A549 (cell line): ENCODE data around the gene MAFB. TPM values are rescaled to one million over a fixed set of nuclear protein-coding genes. Genes with fewer than 3 reads are reported as not detected.

Experiments
- ATAC-seq, 2 experiments: fragments of 200-7000 bp in 1 of 2; fragments of >200 bp in 1 of 2; cut with Nextera tagmentation in 1 of 2; cut with Tn5 transposase in 1 of 2; 3 replicates each; pipeline versions ENCODE4 v1.8.0 to v1.9.1; 2018 to 2020; ENCODE audit warnings: mild to moderate bottlenecking in 1 of 2, moderate library complexity in 1 of 2
- CTCF ChIA-PET: fragments of 300-600 bp; sonication (Branson Sonifier 250); formaldehyde crosslinking; extraction: SDS; loops from one replicate; lab custom pipeline; 2021; ENCODE audit warnings: antibody characterized with exemption, inconsistent platforms; lab: Yijun Ruan, JAX
- POLR2A ChIA-PET: fragments of 350-600 bp; formaldehyde crosslinking; extraction: SDS; loops from one replicate; lab custom pipeline; 2021; ENCODE audit warnings: antibody characterized with exemption, inconsistent platforms; lab: Yijun Ruan, JAX
- DNase-seq, 2 experiments: peaks; one replicate each; pipeline versions ENCODE4 v3.0.0 to v3.0.0-alpha.2; 2011 to 2016; ENCODE audit warnings: low read depth in 1 of 2, low spot score in 1 of 2
- FAIRE-seq: peaks from 2 replicates; lab custom pipeline; 2011; peaks lifted over from hg19 to GRCh38; lab: Jason Lieb, UNC
- H3K27ac ChIP-seq, 2 experiments: fragments of >200 bp; sonication (Bioruptor Twin); formaldehyde crosslinking; 3 replicates each; pipeline ENCODE4 v1.5.1; 2016 to 2017
- H3K4me1 ChIP-seq: fragments of >200 bp; sonication (Bioruptor Twin); formaldehyde crosslinking; 3 replicates; pipeline ENCODE4 v1.6.1; 2016
- H3K4me2 ChIP-seq: fragments of >200 bp; sonication (Bioruptor Twin); formaldehyde crosslinking; 3 replicates; pipeline ENCODE4 v1.6.1; 2016
- H3K4me3 ChIP-seq: fragments of >200 bp; sonication (Bioruptor Twin); formaldehyde crosslinking; 3 replicates; pipeline ENCODE4 v1.5.1; 2016
- H3K9me3 ChIP-seq: fragments of >200 bp; sonication (Bioruptor Twin); formaldehyde crosslinking; 3 replicates; pipeline ENCODE4 v1.6.1; 2016
- CBX8 ChIP-seq: fragments of 200-600 bp; sonication (generic); IDR thresholded peaks from 2 replicates; pipeline ENCODE4 v1.6.1; 2016
- CEBPB ChIP-seq, 2 experiments: fragments of >200 bp in 1 of 2; sonication (Bioruptor Twin) in 1 of 2; formaldehyde crosslinking in 1 of 2; IDR thresholded peaks; 2 replicates each; pipeline ENCODE4 v1.6.1; 2012 to 2016
- CHD2 ChIP-seq: fragments of 150-350 bp; IDR thresholded peaks from 2 replicates; pipeline ENCODE4 v1.6.1; 2014; ENCODE audit warnings: low read length; ENCODE audit not compliant: partially characterized antibody
- CTCF ChIP-seq: fragments of >200 bp; sonication (Bioruptor Twin); formaldehyde crosslinking; IDR thresholded peaks from 3 replicates; pipeline ENCODE4 v1.5.1; 2016
- EHF ChIP-seq: fragments of 250-450 bp; sonication (Bioruptor Pico); IDR thresholded peaks from 2 replicates; pipeline ENCODE4 v1.5.0; 2020; ENCODE audit warnings: mild to moderate bottlenecking
- FOXS1 ChIP-seq: fragments of 250-450 bp; sonication (Bioruptor Pico); IDR thresholded peaks from 2 replicates; pipeline ENCODE4 v1.5.0; 2020; ENCODE audit warnings: mild to moderate bottlenecking, moderate library complexity
- HDAC2 ChIP-seq: fragments of 200-600 bp; sonication (generic); IDR thresholded peaks from 2 replicates; pipeline ENCODE4 v1.6.1; 2016
- HOXB13 ChIP-seq: fragments of 250-450 bp; sonication (Bioruptor Pico); IDR thresholded peaks from 2 replicates; pipeline ENCODE4 v1.5.0; 2020; ENCODE audit warnings: low read depth, mild to moderate bottlenecking, moderate library complexity
- KDM1A ChIP-seq: fragments of 200-600 bp; sonication (generic); IDR thresholded peaks from 2 replicates; pipeline ENCODE4 v1.6.1; 2016; ENCODE audit warnings: low read depth, mild to moderate bottlenecking
- MAZ ChIP-seq: fragments of 150-350 bp; IDR thresholded peaks from 2 replicates; pipeline ENCODE4 v1.6.1; 2014; ENCODE audit warnings: antibody characterized with exemption, low read depth, low read length, borderline replicate concordance
- MYC ChIP-seq: IDR thresholded peaks from 2 replicates; pipeline ENCODE4 v1.6.1; 2012; ENCODE audit warnings: mild to moderate bottlenecking, inconsistent platforms, low read length, improper control_type of control experiment, borderline replicate concordance
- PHF8 ChIP-seq: fragments of 200-600 bp; sonication (generic); IDR thresholded peaks from 2 replicates; pipeline ENCODE4 v1.6.1; 2016; ENCODE audit warnings: low read depth, mild to moderate bottlenecking, antibody characterized with exemption, moderate library complexity, borderline replicate concordance
- POLR2A ChIP-seq: IDR thresholded peaks from 2 replicates; pipeline ENCODE4 v1.6.1; 2012; ENCODE audit warnings: mild to moderate bottlenecking, low read length
- REST ChIP-seq: fragments of 200-600 bp; sonication (generic); IDR thresholded peaks from 2 replicates; pipeline ENCODE4 v1.6.1; 2016; ENCODE audit warnings: antibody characterized with exemption, mild to moderate bottlenecking, moderate library complexity
- RNF2 ChIP-seq: fragments of 200-600 bp; sonication (generic); IDR thresholded peaks from 2 replicates; pipeline ENCODE4 v1.6.1; 2016; ENCODE audit warnings: low read depth, mild to moderate bottlenecking, antibody characterized with exemption, moderate library complexity, borderline replicate concordance
- TFCP2L1 ChIP-seq: fragments of 250-450 bp; sonication (Bioruptor Pico); IDR thresholded peaks from 2 replicates; pipeline ENCODE4 v1.5.0; 2021; ENCODE audit warnings: mild to moderate bottlenecking
- TP53 ChIP-seq: fragments of 250-450 bp; sonication (Bioruptor Pico); IDR thresholded peaks from 2 replicates; pipeline ENCODE4 v1.5.0; 2021; ENCODE audit warnings: mild to moderate bottlenecking, moderate library complexity
- ZNF302 ChIP-seq: fragments of 250-450 bp; sonication (Bioruptor Pico); IDR thresholded peaks from 2 replicates; pipeline ENCODE4 v1.9.0; 2021; ENCODE audit warnings: inconsistent platforms, mild to moderate bottlenecking, moderate library complexity
- WGBS: methylation state at CpG from one replicate; pipeline ENCODE4 v1.1.6; 2017; ENCODE audit errors: missing lambda C conversion rate; 5-methylcytosine and 5-hydroxymethylcytosine counted together
- polyA plus RNA-seq, 4 experiments: library from polyadenylated mRNA; depleted of rRNA in 3 of 4; stranded (reverse); fragments of >200 nt; fragmentation: RNase III in 1 of 4; extraction: RNeasy Plus Mini Kit Qiagen cat#74134 plus additional on column Dnase treatment in 1 of 4; gene quantifications; 2 replicates in 3 of 4; 3 replicates in 1 of 4; pipeline ENCODE4 v1.2.3, GENCODE V29; 2011 to 2017
- TF ChIP-seq, protein P1 (sequence below): IDR thresholded peaks from 2 replicates; pipeline ENCODE4 v1.6.1; 2012

The MAFB gene
- polyA plus RNA-seq, 2 of the 4 experiments (the other 2 are of a cell fraction), result 0.04 TPM; not detected in 1

DNA sequence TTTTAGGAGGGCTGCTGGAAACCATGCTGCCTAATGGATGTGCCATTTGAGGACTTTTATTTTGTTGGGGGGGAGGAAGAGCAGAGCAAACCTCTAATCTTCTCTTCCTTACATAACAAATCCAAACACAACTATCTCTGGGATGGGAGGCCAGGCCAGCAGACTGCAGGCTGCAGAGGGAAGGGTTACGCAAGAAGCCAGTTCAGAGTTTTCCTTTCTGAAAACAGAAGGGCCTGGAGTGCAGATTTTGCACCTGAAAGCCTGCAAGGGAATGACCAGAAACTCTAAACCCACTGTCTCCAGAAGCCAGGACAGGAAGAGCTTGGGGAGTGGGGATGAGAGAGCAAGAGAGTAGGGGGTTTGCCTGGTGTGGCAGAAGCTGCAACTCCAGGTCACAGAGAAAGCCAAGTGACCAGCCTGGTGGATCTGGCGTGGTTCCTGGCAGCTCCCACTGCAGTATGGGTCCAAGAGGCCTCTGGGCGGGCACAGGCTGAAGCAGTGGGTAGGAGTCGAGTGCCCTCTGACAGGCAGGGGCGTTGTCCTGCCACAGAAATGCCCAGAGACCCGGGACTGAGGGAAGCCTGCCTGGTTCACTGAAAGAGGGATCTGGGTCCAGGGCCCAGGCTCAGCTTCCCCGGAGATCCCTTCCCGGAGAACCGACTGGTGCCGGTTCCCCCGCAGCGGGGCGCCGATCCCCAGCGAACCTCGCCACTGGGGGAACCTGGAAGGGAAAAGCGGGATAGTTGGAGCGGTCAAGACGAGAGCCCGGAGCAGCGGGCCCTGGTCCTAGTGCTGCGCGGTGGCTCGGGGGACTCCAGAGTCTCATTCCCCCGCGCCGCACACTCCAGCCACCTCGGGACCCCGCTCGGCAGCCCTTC, 6.7 kb downstream of the MAFB start:
- ChIA-PET POLR2A (no interaction called here), CTCF (interaction anchor here (0.6 to 1.2 kb wide), 2 partner anchors 175 to 1698 kb away, joined by 3 read pairs; no protein-coding TSS in a partner anchor)
- 16% methylated on average over 18 of the region's 30 CpGs for WGBS
- TF ChIP-seq CEBPB (IDR thresholded peaks at IDR 0.05) (peak in 1 of 2 experiments; percentile 23; a peak in 1 of 4 replicates), PHF8 (no peak)
- Histone ChIP-seq H3K4me1 (no peaks in the 10 kb centered on the region), H3K4me2 (peak overlapping the region; percentile 47; the same call in 1 of the 3 replicates), H3K9me3 (no peaks in the 10 kb centered on the region), H3K4me3 (no peak overlapping the region), H3K27ac (no peak overlapping the region)
- ATAC-seq (peak in 1 of 2 experiments; percentile 13; a peak in 1 of 6 replicates), DNase-seq (no peak), FAIRE-seq (no peak)

- Histone ChIP-seq H3K4me1 (no peaks in the 10 kb centered on the region), H3K27ac (no peak overlapping the region), H3K4me2 (no peak overlapping the region), H3K4me3 (no peak overlapping the region), H3K9me3 (no peaks in the 10 kb centered on the region)
- 40% methylated on average over 13 of the region's 13 CpGs for WGBS
- DNase-seq (no peak), FAIRE-seq (no peak), ATAC-seq (no peak)
- ChIA-PET POLR2A (no interaction called here), CTCF (interaction anchor here (0.6 to 2.0 kb wide), 2 partner anchors 8 to 1697 kb away, joined by 3 to 8 read pairs; no protein-coding TSS in a partner anchor)
- TF ChIP-seq TFCP2L1 (CRISPR knock-in tag), result no peak
- no peak for TF ChIP-seq MAZ
- TF ChIP-seq EHF (CRISPR knock-in tag), result no peak
- TF ChIP-seq HOXB13 (CRISPR knock-in tag), result no peak
- TF ChIP-seq, protein P1, sequence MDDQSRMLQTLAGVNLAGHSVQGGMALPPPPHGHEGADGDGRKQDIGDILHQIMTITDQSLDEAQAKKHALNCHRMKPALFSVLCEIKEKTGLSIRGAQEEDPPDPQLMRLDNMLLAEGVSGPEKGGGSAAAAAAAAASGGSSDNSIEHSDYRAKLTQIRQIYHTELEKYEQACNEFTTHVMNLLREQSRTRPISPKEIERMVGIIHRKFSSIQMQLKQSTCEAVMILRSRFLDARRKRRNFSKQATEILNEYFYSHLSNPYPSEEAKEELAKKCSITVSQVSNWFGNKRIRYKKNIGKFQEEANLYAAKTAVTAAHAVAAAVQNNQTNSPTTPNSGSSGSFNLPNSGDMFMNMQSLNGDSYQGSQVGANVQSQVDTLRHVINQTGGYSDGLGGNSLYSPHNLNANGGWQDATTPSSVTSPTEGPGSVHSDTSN, result no peak
- no peak for TF ChIP-seq RNF2
- no peak for TF ChIP-seq HDAC2
- no peak for TF ChIP-seq POLR2A
- no peak for TF ChIP-seq ZNF302 (CRISPR knock-in tag)
- no peak for TF ChIP-seq KDM1A
- TF ChIP-seq CTCF, result no peak
- TF ChIP-seq MYC, result no peak
- no peak for TF ChIP-seq CBX8
- TF ChIP-seq REST, result no peak
- no peak for TF ChIP-seq TP53 (CRISPR knock-in tag)
- no peak for TF ChIP-seq CEBPB (IDR thresholded peaks at IDR 0.05)
- TF ChIP-seq CHD2, result no peak
- TF ChIP-seq FOXS1 (CRISPR knock-in tag), result no peak
Measured at GRCh38 chr20:40681684-40682083, 7.4 kb downstream of the MAFB start.
